PFSK-1 (cell line): Measurements from ENCODE around the gene NCOA5.

Source experiments
- POLR2AphosphoS5 ChIP-seq: IDR thresholded peaks from 2 replicates; pipeline ENCODE4 v1.6.1; 2012; ENCODE audit warnings: low read depth, mild to moderate bottlenecking, control low read depth, low read length, moderate library complexity
- SIN3A ChIP-seq: IDR thresholded peaks from 2 replicates; pipeline ENCODE4 v1.6.1; 2012; ENCODE audit warnings: mild to moderate bottlenecking, low read length, moderate library complexity, borderline replicate concordance; ENCODE audit not compliant: insufficient read depth
- TAF1 ChIP-seq: IDR thresholded peaks from 2 replicates; pipeline ENCODE4 v1.6.1; 2012; ENCODE audit warnings: low read length, control low read depth, borderline replicate concordance; ENCODE audit not compliant: insufficient read depth
- TF ChIP-seq, protein P1 (sequence below), 2 experiments: IDR thresholded peaks; 2 replicates each; pipeline versions ENCODE4 v1.6.1 to v1.8.0; 2011 to 2012; ENCODE audit warnings: low read depth in 2 of 2, low read length in 2 of 2, control low read depth in 1 of 2, inconsistent platforms in 1 of 2, mild to moderate bottlenecking in 1 of 2, moderate library complexity in 1 of 2; ENCODE audit not compliant: insufficient read depth in 1 of 2

DNA sequence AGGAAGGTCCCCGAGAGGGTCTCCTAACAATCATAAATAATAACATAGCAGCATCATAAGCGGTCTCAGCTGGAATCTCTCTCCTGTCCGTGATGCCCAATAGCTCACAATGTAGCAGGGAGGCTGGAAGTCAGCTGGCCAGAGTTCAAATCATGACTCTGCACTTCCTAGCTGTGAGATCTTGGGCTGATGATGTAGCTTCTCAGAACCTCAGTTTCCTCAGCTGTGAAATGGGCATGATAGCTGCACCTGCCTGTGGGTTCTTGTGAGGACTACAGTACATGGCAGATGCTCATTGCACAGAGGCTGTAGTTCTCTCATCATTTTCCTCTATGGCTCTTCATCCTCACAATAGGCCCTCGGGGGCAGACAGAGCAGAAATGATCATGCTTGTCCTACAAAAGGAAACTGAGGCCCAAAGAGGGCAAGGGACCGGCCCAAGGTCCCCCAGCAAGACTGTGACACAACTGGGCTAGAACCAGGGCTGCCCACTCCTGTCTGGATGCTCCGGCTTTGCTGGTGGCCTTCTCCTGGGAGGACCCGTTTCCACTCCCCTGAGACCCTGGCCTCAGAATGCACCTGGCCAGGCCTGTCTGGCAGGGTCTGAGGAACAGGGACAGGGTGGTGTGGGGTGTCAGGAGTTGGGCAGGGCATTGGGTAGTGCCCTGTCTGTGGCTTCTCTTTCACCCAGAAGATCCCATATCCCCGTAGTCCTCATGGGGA is 43.0 kb downstream of the NCOA5 start:
- TF ChIP-seq TAF1 (no peak), POLR2AphosphoS5 (no peak), SIN3A (no peak)
- TF ChIP-seq, protein P1, sequence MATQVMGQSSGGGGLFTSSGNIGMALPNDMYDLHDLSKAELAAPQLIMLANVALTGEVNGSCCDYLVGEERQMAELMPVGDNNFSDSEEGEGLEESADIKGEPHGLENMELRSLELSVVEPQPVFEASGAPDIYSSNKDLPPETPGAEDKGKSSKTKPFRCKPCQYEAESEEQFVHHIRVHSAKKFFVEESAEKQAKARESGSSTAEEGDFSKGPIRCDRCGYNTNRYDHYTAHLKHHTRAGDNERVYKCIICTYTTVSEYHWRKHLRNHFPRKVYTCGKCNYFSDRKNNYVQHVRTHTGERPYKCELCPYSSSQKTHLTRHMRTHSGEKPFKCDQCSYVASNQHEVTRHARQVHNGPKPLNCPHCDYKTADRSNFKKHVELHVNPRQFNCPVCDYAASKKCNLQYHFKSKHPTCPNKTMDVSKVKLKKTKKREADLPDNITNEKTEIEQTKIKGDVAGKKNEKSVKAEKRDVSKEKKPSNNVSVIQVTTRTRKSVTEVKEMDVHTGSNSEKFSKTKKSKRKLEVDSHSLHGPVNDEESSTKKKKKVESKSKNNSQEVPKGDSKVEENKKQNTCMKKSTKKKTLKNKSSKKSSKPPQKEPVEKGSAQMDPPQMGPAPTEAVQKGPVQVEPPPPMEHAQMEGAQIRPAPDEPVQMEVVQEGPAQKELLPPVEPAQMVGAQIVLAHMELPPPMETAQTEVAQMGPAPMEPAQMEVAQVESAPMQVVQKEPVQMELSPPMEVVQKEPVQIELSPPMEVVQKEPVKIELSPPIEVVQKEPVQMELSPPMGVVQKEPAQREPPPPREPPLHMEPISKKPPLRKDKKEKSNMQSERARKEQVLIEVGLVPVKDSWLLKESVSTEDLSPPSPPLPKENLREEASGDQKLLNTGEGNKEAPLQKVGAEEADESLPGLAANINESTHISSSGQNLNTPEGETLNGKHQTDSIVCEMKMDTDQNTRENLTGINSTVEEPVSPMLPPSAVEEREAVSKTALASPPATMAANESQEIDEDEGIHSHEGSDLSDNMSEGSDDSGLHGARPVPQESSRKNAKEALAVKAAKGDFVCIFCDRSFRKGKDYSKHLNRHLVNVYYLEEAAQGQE (IDR thresholded peaks at IDR 0.05; ENCODE audit: insufficient read depth in 1 of 2, low read depth in 2 of 2, low read length in 2 of 2), result no peak
